GM19467 (cell line): Measurements from ENCODE around the gene NAB2.
"Not testable (repeated sequence)": the region's sequence is repeated elsewhere in the genome, so short reads cannot be mapped to it uniquely, and the experiment has no call there.

ENCODE experiments used
- ATAC-seq: cut with Tn5 transposase; IDR thresholded peaks from one replicate; pipeline ENCODE4 v1.9.1; 2021; ENCODE audit warnings: mild to moderate bottlenecking, moderate library complexity; ENCODE audit not compliant: unreplicated experiment

Gene NAB2

GRCh38 chr12:57066245-57066644, 22.7 kb upstream of the NAB2 start:
- no peak for ATAC-seq

DNA sequence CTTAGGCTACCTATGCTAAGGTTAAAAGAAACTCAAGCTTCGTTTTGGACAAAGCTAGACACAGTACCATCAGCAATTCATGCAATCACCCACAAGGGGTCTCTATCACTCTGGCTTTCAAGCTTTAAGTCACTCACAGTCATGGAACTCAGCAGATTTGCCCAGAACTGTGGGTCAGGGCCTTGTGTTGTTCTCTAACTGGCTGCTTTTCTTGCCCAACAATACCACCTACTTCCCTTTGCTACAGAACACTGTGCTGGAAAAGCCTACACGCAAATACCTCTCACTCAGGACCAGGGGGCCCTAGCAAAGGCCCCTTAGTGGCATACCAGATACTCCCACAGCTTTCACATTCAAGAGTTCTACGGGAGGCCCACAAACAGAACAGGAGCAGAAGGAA, 19.4 kb upstream of the NAB2 start:
- peak; percentile 91 for ATAC-seq

DNA sequence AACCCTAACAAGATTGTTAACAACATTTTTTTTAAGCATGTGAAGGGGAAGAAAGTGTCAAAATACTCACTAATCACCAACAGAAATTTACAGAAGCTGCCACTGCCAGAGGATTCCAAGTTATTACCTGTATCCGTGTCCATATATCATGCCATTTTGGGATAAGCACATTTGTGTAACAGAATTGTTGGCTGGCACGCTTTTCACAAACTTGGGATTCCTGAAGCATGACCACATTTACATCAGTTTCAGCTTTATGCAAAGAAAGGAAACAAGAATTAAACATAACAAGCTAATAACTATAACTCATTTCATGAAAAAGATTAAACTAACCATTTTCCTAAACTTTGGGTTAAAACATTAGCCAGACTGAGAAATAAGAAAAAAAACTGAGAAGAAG, 16.3 kb upstream of the NAB2 start:
- no peak for ATAC-seq

DNA sequence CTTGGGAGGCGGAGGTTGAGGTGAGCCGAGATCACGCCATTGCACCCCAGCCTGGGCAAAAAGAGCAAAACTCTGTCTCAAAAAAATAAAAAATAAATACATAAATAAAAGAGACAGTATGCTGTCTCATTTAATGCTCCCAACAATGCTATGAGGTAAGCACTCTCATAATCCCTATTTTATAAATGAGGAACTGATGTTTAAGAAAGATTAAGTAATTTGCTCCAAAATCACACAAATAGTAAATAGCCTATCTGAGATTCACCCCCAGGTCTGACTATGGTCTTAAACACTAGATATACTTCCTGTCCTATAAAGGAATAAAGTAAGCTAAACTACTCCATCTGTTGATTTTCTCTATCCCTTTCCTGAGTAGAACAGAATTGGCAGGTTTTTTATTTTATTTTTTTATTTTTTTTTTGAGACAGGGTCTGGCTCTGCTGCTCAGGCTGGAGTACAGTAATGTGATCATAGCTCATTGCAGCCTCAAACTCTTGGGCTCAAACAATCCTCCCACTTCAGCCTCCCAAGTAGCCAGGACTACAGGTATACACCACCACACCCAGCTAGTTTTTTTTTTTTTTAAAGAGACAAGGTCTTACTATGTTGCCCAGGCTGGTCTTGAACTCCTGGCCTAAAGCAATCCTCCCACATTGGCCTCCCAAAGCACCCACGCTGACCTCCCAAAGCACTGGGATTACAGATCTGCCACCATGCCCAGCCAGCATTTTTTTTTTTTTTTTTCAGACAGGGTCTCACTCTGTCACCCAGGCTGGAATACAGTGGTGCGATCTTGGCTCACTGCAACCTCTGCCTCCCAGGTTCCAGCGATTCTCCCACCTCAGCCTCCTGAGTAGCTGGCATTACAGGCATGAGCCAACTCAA, 15.1 kb upstream of the NAB2 start:
- ATAC-seq: not testable (repeated sequence)

DNA sequence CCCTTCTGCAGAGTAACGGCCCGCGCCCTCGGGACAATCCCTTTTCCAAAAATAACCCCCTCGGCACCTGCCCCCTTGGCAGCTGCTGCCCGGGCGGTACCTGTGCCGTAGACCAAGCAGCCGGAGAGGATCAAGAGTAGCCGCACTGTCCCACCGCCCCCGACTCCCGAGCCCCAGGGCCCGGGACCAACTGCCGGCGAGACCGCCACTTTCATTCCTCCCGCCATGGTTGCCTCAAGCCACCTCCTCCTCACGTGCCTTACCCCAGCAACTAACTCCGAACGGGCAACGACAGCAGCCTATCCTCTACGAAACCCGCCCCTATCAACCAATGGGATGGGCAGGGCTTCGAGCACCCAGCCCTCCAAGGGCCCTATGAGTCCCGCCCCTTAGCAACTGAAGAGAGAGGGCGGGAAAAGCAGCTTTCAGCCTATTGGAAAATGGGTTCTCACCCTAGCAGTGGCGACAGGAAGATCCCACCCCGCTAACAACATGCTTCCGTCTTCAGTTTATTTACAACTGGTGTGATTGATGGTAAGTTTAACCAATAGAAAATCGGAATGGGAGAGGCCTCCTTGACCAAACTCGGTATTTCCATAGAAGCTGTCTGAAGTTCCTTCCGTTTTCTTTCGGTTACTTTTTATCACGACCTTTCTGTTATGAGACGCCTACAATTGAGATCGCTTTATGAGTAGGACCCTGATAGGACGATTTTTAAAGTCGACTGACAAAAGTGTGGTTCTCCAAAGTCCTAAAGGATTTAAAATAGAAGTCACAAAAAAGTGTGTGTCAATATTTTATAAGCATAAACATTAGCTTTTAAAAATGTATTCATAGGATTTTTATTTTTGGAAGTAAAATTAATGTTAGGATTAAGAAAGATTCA, 10.2 kb upstream of the NAB2 start, which contains the start of gene NEMP1:
TSS of gene NEMP1 (minus strand) at position 273 of the 886 bp plus-strand sequence. CDS start at position 227, 46 bp downstream.
- peak; percentile 96 for ATAC-seq

DNA sequence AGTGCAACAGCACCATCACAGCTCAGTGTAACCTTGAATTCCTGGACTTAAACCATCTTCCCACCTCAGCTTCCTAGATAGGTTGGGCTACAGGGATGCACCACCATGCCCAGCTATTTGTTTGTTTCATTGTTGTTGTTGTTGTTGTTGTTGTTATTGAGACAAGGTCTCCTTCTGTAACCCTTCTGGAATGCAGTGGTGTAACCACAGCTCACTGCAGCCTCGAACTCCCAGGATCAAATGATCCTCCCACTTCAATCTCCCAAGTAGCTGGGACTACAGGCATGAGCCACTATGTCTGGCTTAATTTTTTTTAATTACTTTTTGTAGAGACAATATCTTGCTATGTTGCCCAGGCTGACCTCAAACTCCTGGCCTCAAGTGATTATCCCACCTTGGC, 9.1 kb upstream of the NAB2 start:
- no peak for ATAC-seq

DNA sequence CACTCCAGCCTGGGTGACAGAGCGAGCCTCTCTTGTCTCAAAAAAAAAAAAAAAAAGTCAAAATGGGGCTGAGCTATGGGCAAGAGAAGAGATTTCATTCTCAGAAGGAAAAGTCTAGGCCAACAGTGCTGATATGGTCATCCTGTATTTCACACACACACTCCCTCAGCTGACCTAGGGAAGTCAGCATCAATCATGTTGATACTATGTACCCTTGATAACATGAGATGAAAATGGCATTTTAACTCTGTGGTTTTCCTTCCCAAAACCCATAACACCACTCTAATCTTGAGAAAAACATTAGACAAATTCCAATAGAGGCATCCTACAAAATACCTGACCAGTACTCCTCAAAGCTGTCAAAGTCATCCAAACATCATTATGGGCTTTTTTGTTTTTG, 8.1 kb upstream of the NAB2 start:
- ATAC-seq: no peak

- ATAC-seq: no peak
Observed at GRCh38 chr12:57085999-57086492, 2.9 kb upstream of the NAB2 start.

DNA sequence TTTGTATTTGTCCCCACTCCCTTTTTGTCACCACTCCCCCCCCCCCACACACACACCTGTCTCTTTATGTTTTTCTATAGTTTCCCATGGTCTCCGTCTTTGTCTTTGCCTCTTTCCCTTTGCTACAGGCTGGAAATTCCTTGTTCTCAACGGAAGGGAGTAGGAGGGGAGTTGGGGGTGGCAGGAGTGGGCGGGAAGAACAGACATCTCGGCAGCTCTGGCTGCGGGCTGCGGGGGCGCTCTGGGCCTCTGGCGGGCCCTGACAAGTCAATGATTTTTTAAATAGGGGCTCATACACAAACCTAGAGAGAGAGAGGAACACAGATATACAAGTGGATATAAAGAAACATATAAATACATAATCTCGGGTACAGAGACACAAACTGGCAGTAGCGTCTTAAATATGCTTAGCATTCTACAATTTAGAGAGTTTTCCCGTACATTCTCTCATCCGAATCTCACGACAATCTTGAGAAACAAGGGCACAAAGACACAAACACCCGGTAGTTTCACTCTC, 2.4 kb upstream of the NAB2 start:
- no peak for ATAC-seq

- peak; percentile 22 for ATAC-seq
Observed at GRCh38 chr12:57087010-57087690, 1.8 kb upstream of the NAB2 start.

- ATAC-seq: peak; percentile 18
Observed at GRCh38 chr12:57087691-57088353, 1.1 kb upstream of the NAB2 start.

DNA sequence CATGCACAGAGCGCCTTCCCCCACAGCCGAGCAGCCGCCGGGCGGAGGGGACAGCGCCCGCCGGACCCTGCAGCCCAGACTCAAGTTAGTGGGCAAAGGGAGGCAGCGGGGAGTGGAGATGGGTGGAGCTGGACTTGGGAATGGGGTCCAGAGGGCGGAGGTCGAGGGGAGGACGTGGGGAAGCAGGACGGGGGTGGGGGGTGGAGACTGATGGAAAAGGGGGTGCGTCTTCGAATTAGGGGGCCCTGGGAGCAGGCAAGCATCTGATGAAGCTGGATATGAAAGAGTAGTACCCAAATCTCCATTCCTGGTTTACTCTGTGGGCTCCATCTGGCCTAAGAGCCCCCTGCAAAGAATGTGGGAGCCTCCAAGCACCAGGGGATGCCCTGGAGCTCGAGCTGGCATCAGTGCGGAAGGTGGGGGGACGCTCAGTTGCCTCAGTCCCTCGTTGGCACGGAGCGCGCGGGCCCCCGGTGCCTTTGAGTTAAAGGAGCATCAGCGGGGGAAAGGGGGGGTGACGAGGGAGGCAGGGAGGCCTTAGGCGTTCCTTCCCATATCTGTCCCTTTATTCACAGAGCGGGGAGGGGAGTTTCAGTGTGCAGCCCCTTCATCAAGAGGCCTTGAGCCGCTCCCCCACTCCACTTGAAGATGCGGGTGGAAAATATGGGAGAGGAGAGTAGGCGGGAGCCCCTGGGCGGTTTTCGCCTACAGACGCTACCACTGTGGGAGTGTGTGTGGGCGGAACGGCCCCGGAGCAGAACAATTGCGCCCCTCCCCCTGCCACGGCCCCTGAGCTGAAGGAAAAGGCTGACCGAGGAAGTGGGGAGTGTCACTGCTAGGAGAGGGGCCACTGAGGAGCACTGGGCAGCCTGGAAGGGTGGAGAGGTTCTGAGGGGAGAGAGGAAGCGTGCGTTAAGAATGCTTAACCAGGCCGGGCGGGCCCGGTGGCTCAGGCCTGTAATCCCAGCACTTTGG, 644 bp downstream of the NAB2 start:
- ATAC-seq: no peak

DNA sequence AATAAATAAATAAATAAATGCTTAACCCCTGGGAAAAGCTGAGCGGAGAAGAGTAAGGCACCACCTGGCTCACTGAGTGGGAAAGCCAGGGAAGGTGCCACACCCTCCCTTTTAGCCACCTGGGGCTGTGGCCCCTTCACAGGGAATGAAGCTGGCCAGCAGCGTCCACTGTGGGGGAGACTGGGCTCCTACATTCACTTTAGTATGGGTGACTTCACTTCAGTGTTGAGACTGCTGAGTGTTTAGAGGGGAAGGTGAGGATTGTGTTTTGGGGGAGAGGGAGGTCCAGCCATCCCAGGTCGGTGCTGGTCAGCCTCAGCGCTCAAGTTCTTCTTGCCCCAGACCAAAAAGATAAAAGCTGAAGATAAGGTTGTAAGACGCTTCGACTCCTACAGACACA, 1.6 kb downstream of the NAB2 start:
- ATAC-seq: no peak

GRCh38 chr12:57090924-57091637, 2.2 kb downstream of the NAB2 start:
- no peak for ATAC-seq

DNA sequence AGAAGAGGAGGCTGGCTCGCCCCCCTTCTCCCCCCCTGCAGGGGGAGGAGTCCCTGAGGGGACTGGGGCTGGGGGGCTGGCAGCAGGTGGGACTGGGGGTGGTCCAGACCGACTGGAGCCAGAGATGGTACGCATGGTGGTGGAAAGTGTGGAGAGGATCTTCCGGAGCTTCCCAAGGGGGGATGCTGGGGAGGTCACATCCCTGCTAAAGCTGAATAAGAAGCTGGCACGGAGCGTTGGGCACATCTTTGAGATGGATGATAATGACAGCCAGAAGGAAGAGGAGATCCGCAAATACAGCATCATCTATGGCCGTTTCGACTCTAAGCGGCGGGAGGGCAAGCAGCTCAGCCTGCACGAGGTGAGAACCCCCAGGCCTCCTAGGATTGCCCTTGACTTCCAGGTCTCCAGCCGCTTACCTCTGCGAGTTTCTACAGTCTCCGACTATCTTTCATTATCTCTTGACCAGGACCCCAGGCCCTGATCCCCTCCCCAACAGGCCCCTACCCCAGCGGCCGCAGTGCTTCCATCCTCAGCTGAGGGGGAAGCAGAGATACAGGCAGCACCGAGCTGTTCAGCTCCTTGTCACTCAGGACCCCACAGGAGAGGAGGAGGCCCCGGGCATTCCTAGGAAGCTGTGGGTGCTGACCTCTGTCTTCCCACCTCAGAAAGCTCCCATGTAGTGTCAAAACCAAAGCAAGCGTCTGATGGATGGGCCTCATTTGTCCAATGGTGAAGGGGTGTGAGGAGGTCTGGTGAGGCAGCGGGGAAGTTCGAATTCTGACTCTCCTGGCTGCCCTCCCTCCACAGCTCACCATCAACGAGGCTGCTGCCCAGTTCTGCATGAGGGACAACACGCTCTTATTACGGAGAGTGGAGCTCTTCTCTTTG, 3.0 kb downstream of the NAB2 start:
- ATAC-seq: no peak

DNA sequence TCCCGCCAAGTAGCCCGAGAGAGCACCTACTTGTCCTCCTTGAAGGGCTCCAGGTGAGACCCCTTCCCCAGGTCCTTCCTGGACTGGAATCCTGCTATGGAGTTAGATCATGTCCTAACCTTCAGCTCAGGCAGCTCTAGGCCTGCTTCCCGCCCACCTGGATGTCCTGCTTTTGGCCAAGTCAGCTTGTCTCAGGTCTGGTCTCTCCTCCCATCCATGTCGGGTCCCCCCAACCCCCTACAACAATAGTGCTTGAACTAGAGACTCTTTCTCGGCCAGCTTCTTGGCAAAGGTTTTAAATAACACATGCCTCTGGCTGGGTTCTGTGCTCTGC, 3.6 kb downstream of the NAB2 start:
- no peak for ATAC-seq

GRCh38 chr12:57092876-57093414, 4.0 kb downstream of the NAB2 start:
- no peak for ATAC-seq
